HL-60 (cell line): ENCODE measurements around the gene C1QC.

ENCODE experiments used
- CTCF ChIP-seq: IDR thresholded peaks from one replicate; pipeline ENCODE4 v1.5.1; 2011; ENCODE audit warnings: low read length, control low read depth, inconsistent platforms; ENCODE audit not compliant: insufficient read depth
- POLR2AphosphoS5 ChIP-seq: IDR thresholded peaks from 2 replicates; pipeline ENCODE4 v1.6.1; 2012; ENCODE audit warnings: low read depth

GRCh38 chr1:22658385-22659163 is 15.1 kb downstream of the C1QC start:
- TF ChIP-seq CTCF, result no peak
- TF ChIP-seq POLR2AphosphoS5, result no peak
